HepG2 (cell line): ENCODE measurements around the gene BLOC1S4. TPM values are rescaled to one million over a fixed set of nuclear protein-coding genes. Genes with fewer than 3 reads are reported as not detected.

Source experiments
- ATM ChIP-seq: fragments of 450-650 bp; IDR thresholded peaks from 2 replicates; pipeline ENCODE4 v1.7.1; 2017; ENCODE audit warnings: mild to moderate bottlenecking, borderline replicate concordance
- CENPBD1 ChIP-seq: sonication (generic); formaldehyde crosslinking; IDR thresholded peaks from 2 replicates; pipeline ENCODE4 v1.8.0; 2022; ENCODE audit warnings: missing genetic modification reagents, low read depth, mild to moderate bottlenecking, borderline replicate concordance
- CREM ChIP-seq, 2 experiments: sonication (generic) in 1 of 2; formaldehyde crosslinking in 1 of 2; IDR thresholded peaks; 2 replicates each; pipeline versions ENCODE4 v1.4.0 to v1.6.1; 2016 to 2020; ENCODE audit warnings: antibody characterized with exemption in 1 of 2, mild to moderate bottlenecking in 1 of 2, missing genetic modification reagents in 1 of 2
- DMTF1 ChIP-seq: sonication (generic); formaldehyde crosslinking; IDR thresholded peaks from 2 replicates; pipeline ENCODE4 v1.4.0; 2020; ENCODE audit warnings: mild to moderate bottlenecking, missing genetic modification reagents
- ERF ChIP-seq: IDR thresholded peaks from 2 replicates; pipeline ENCODE4 v1.6.1; 2018; ENCODE audit warnings: missing biosample characterization, missing genetic modification reagents
- GATA4 ChIP-seq: sonication (generic); IDR thresholded peaks from 2 replicates; pipeline ENCODE4 v1.6.1; 2016; ENCODE audit warnings: antibody characterized with exemption, low read depth, borderline replicate concordance
- KLF9 ChIP-seq: IDR thresholded peaks from 2 replicates; pipeline ENCODE4 v1.6.1; 2016; ENCODE audit warnings: low read depth
- LRRFIP1 ChIP-seq: sonication (generic); formaldehyde crosslinking; conservative IDR thresholded peaks from 2 replicates; pipeline ENCODE4 v1.4.0; 2020; ENCODE audit warnings: missing genetic modification reagents
- MEIS1 ChIP-seq: sonication (generic); formaldehyde crosslinking; IDR thresholded peaks from 2 replicates; pipeline ENCODE4 v1.9.0; 2021; ENCODE audit warnings: mild to moderate bottlenecking, missing genetic modification reagents, moderate library complexity, borderline replicate concordance
- SMAD1 ChIP-seq: sonication (generic); formaldehyde crosslinking; IDR thresholded peaks from 2 replicates; pipeline ENCODE4 v1.4.0; 2020; ENCODE audit warnings: missing genetic modification reagents, low read depth, mild to moderate bottlenecking, borderline replicate concordance
- SUZ12 ChIP-seq: fragments of 150-350 bp; IDR thresholded peaks from 2 replicates; pipeline ENCODE4 v1.6.1; 2014; ENCODE audit warnings: low read depth, low read length
- THAP7 ChIP-seq: sonication (generic); formaldehyde crosslinking; IDR thresholded peaks from 2 replicates; pipeline ENCODE4 v1.8.1; 2023; ENCODE audit warnings: mild to moderate bottlenecking, missing genetic modification reagents
- ZBTB3 ChIP-seq: sonication (generic); formaldehyde crosslinking; IDR thresholded peaks from 2 replicates; pipeline ENCODE4 v1.4.0; 2020; ENCODE audit warnings: low read depth, mild to moderate bottlenecking, moderate library complexity, missing genetic modification reagents, borderline replicate concordance
- ZNF230 ChIP-seq: sonication (generic); formaldehyde crosslinking; IDR thresholded peaks from 2 replicates; pipeline ENCODE4 v1.4.0; 2020; ENCODE audit warnings: mild to moderate bottlenecking, missing genetic modification reagents
- ZNF253 ChIP-seq: sonication (generic); formaldehyde crosslinking; IDR thresholded peaks from 2 replicates; pipeline ENCODE4 v1.8.0; 2022; ENCODE audit warnings: mild to moderate bottlenecking, missing genetic modification reagents, borderline replicate concordance
- ZNF724P ChIP-seq: sonication (generic); formaldehyde crosslinking; IDR thresholded peaks from 2 replicates; pipeline ENCODE4 v1.8.0; 2022; ENCODE audit warnings: missing genetic modification reagents, borderline replicate concordance
- ZSCAN9 ChIP-seq: IDR thresholded peaks from 2 replicates; pipeline ENCODE4 v1.6.1; 2016; ENCODE audit warnings: borderline replicate concordance
- polyA plus RNA-seq, 8 experiments: library from polyadenylated mRNA; depleted of rRNA in 3 of 8; stranded (reverse) in 7 of 8; unstranded in 1 of 8; fragments of >200 nt; fragmentation: Illumina TruSeq in 4 of 8; extraction: Trizol in 4 of 8; gene quantifications; 2 replicates each; pipeline versions ENCODE4 v1.2.1 to v1.2.3, GENCODE V29; 2011 to 2016; ENCODE audit warnings: low read depth in 4 of 8, missing spikeins in 1 of 8, mixed read lengths in 1 of 8; ENCODE audit not compliant: insufficient read depth in 1 of 8
- total RNA-seq, 5 experiments: library from RNA; depleted of rRNA; stranded (reverse); fragments of >200 nt; fragmentation: Illumina TruSeq; extraction: Trizol; gene quantifications; 2 replicates each; pipeline ENCODE4 v1.2.3, GENCODE V29; 2016; ENCODE audit warnings: low read depth in 1 of 5
- TF ChIP-seq, protein P1 (sequence below): sonication (generic); formaldehyde crosslinking; IDR thresholded peaks from 2 replicates; pipeline ENCODE4 v1.9.0; 2021; ENCODE audit warnings: missing genetic modification reagents, mild to moderate bottlenecking, borderline replicate concordance
- TF ChIP-seq, protein P2 (sequence below): IDR thresholded peaks from 2 replicates; pipeline ENCODE4 v1.6.1; 2016; ENCODE audit warnings: control low read depth

BLOC1S4 gene
- total and polyA plus RNA-seq, 2 of the 13 experiments (the other 11 are each of a cell fraction or from before 2014, with no cell fraction given), result 15.5 to 20.9 TPM

DNA sequence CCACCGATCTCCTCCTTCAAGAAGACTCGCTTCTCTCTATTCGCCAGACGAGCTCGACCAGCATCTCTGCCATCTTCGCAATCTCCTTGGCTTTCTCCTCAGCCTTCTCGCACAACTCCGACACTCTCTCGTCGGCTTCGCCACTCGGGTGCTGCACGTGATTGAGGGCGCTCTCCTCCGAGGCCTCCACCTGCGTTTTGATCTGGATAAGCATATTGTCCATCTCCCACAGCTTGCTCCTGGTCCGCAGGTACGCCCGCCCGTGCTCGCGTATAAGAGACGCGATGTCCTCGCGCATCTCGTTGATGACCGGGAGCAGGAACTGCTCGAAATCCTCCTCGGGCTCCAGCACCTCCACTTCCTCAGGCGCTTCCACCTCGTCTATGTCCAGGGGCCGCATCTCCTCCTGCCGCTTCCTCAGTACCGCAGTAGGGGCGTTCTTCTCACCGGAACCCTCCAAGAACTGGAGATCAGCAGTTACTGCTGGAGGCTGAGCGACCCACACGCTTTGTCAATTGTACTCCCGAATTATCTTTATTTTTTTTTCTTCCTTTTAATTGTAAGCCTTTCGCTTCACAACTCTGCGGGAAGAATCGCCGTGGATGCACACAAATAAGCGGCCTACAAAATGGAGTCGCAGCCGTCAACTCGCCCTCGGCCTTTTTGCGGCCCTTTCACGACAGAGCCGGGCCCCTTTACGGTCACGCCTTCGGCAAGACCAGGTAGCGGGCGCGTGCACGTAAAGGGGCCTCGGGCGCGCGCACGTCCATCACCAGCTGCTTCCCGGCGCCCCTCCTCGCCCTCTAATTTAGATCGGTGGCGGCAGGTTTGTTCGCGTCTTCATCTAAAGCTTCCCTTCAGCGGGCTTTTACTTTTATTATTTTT is 6.5 kb upstream of the BLOC1S4 start, which contains the start of gene MRFAP1L1 (continued):
- TF ChIP-seq ZSCAN9 (CRISPR knock-in tag) (no peak), ZNF724P (no peak), LRRFIP1 (CRISPR knock-in tag) (no peak), MEIS1 (CRISPR knock-in tag) (no peak), CREM (IDR thresholded peaks at IDR 0.05) (peak; percentile 65), CREM (CRISPR knock-in tag; IDR thresholded peaks at IDR 0.05) (no peak), SMAD1 (CRISPR knock-in tag) (no peak), CENPBD1 (CRISPR knock-in tag) (no peak), THAP7 (CRISPR knock-in tag) (peak; percentile 72; the same call in 1 of the 2 replicates), ERF (CRISPR knock-in tag) (peak; percentile 42; the same call in 1 of the 2 replicates), ZBTB3 (no peak), KLF9 (no peak), DMTF1 (CRISPR knock-in tag) (no peak), GATA4 (no peak), ZNF253 (CRISPR knock-in tag) (no peak), ATM (no peak), ZNF230 (no peak), SUZ12 (no peak)
- TF ChIP-seq, protein P1, sequence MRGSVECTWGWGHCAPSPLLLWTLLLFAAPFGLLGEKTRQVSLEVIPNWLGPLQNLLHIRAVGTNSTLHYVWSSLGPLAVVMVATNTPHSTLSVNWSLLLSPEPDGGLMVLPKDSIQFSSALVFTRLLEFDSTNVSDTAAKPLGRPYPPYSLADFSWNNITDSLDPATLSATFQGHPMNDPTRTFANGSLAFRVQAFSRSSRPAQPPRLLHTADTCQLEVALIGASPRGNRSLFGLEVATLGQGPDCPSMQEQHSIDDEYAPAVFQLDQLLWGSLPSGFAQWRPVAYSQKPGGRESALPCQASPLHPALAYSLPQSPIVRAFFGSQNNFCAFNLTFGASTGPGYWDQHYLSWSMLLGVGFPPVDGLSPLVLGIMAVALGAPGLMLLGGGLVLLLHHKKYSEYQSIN (CRISPR knock-in tag), result no peak
- TF ChIP-seq, protein P2, sequence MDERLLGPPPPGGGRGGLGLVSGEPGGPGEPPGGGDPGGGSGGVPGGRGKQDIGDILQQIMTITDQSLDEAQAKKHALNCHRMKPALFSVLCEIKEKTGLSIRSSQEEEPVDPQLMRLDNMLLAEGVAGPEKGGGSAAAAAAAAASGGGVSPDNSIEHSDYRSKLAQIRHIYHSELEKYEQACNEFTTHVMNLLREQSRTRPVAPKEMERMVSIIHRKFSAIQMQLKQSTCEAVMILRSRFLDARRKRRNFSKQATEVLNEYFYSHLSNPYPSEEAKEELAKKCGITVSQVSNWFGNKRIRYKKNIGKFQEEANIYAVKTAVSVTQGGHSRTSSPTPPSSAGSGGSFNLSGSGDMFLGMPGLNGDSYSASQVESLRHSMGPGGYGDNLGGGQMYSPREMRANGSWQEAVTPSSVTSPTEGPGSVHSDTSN (CRISPR knock-in tag), result peak; percentile 15; the same call in 1 of the 2 replicates
